ENCODE data around the gene PILRA.

GRCh38 chr7:100433276-100433591, 59.9 kb downstream of the PILRA start:
- TF ChIP-seq SPI1 (IDR thresholded peaks at IDR 0.05; ENCODE audit: borderline replicate concordance, low read depth) (no peak), REST (IDR thresholded peaks at IDR 0.05; ENCODE audit: insufficient replicate concordance, low read depth) (no peak), CTCF (IDR thresholded peaks at IDR 0.05; ENCODE audit: insufficient read depth, low read length) (no peak), GABPA (IDR thresholded peaks at IDR 0.05; ENCODE audit: low read depth) (no peak)
